Activated CD8-positive, alpha-beta T cell treated with anti-CD3 and anti-CD28 coated beads for 36 hours (primary cell): ENCODE results near the gene MICAL3. TPM values are rescaled to one million over a fixed set of nuclear protein-coding genes. Genes with fewer than 3 reads are reported as not detected.

Experiments used
- ATAC-seq: fragments of 200-7000 bp; cut with Tn5 transposase; one replicate; pipeline ENCODE4 v1.10.0; 2021; ENCODE audit warnings: mild to moderate bottlenecking, moderate library complexity
- CTCF ChIA-PET: fragments of 350-600 bp; sonication (Branson Sonifier 250); formaldehyde crosslinking; loops from one replicate; lab custom pipeline; 2021; ENCODE audit warnings: antibody characterized with exemption; lab: Charles Lee
- POLR2A ChIA-PET: fragments of 350-600 bp; sonication (Branson Sonifier 250); formaldehyde crosslinking; loops from one replicate; lab custom pipeline; 2021; ENCODE audit warnings: antibody characterized with exemption; lab: Charles Lee
- DNase-seq: peaks from one replicate; pipeline ENCODE4 v3.0.0-alpha.2; 2020
- H3K27ac Mint-ChIP-seq: one replicate; pipeline ENCODE4 v1.8.0; 2021; ENCODE audit warnings: mild to moderate bottlenecking, mixed read lengths
- H3K27me3 Mint-ChIP-seq: one replicate; pipeline ENCODE4 v1.8.0; 2021; ENCODE audit warnings: mixed read lengths
- H3K36me3 Mint-ChIP-seq: one replicate; pipeline ENCODE4 v1.8.0; 2021; ENCODE audit warnings: low read depth, mixed read lengths
- H3K4me1 Mint-ChIP-seq: one replicate; pipeline ENCODE4 v1.8.0; 2021; ENCODE audit warnings: low read depth, mixed read lengths
- H3K4me3 Mint-ChIP-seq: one replicate; pipeline ENCODE4 v1.8.0; 2021; ENCODE audit warnings: mild to moderate bottlenecking, moderate library complexity, mixed read lengths
- H3K9me3 Mint-ChIP-seq: one replicate; pipeline ENCODE4 v1.8.0; 2021; ENCODE audit warnings: mixed read lengths
- intact Hi-C: fragments of 100-400 bp; cut with micrococcal nuclease; formaldehyde crosslinking; loops from one replicate; pipeline ENCODE4 v1.10.0; 2022
- total RNA-seq, 2 experiments: library from RNA; stranded (reverse); gene quantifications; one replicate each; pipeline ENCODE4 v1.2.3, GENCODE V29; 2021
- TF ChIP-seq, protein P1 (sequence below): fragments of 200-600 bp; IDR thresholded peaks from one replicate; pipeline ENCODE4 v1.8.0; 2022; ENCODE audit warnings: antibody characterized with exemption, mild to moderate bottlenecking

The MICAL3 gene
- total RNA-seq, 2 experiments from 2014 or later = 31.6 to 32.4 TPM

DNA sequence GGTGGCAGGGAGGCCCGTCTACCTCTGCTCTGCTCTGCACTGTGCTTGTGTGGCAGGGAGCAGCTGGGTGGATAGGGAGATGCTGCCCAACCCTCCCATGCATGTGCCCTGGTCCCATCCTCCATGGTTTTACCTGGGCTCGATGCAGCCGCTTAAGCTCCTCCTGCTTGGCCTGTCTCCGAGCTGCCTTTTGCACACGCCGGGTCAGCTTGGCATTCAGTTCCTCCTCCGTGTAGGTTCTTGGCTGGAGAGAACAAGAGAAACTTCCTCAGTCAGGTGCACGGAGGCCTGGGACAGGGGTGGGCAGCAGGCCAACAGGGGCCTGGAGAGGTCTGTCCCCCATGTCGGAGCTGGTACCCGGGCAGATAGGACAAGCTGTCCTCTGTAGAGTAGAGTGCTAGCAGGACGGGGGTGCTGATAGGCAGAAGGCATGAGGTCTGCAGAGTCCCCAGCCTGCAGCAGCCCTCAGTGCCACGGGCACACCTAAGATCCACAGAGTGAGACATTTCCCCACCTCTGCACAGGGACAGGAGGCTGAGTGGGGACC, 213.7 kb downstream of the MICAL3 start:
- no peak for ATAC-seq
- TF ChIP-seq, protein P1, sequence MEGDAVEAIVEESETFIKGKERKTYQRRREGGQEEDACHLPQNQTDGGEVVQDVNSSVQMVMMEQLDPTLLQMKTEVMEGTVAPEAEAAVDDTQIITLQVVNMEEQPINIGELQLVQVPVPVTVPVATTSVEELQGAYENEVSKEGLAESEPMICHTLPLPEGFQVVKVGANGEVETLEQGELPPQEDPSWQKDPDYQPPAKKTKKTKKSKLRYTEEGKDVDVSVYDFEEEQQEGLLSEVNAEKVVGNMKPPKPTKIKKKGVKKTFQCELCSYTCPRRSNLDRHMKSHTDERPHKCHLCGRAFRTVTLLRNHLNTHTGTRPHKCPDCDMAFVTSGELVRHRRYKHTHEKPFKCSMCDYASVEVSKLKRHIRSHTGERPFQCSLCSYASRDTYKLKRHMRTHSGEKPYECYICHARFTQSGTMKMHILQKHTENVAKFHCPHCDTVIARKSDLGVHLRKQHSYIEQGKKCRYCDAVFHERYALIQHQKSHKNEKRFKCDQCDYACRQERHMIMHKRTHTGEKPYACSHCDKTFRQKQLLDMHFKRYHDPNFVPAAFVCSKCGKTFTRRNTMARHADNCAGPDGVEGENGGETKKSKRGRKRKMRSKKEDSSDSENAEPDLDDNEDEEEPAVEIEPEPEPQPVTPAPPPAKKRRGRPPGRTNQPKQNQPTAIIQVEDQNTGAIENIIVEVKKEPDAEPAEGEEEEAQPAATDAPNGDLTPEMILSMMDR = no peak
- Mint-ChIP-seq H3K4me3 (no peak overlapping the region), H3K36me3 (peaks cover 2% of the 10 kb centered on the region), H3K27me3 (no peaks in the 10 kb centered on the region), H3K27ac (no peak overlapping the region), H3K9me3 (no peaks in the 10 kb centered on the region), H3K4me1 (peaks cover 5% of the 10 kb centered on the region)
- ChIA-PET POLR2A (interaction anchor here (1.3 kb wide), 1 partner anchor 12 kb away, joined by 4 read pairs; no protein-coding TSS in a partner anchor), CTCF (interaction anchor here (0.8 to 1.3 kb wide), 2 partner anchors 19 to 266 kb away, joined by 3 to 5 read pairs; no protein-coding TSS in a partner anchor)
- intact Hi-C loops = no loop called here
- DNase-seq = no peak

DNA sequence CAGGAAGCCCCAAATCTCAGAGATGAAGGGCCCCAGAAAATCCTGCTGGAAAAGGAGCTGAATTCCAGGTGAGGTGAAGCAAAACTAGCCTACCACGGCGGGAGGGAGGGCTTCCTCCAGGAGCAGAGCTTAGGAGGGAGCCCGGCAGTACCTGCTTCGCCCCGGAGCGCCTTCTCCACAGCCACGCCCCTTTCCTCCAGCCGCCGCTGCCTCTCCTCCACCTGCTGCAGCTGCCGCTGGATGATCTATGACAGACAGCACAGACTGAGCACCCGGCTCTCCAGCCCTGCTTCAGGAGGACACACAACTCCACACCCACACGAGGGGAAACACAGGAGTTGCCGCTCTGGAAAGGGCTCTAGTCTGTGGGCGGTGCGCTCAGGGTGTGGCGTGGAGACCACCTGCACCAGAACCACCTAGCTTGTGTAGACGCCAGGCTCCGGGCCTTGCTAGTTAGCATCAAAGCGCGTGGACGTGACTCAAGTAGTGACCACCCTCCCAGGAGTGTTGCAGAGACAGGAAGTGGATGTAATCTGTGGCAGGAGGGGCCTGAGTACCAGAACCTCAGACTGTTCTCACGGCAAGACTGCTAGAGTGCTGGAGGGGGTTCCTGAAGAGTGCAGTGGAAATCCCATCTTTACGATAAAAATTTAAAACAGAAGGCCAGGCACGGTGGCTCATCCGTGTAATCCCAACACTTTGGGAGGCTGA, 215.5 kb downstream of the MICAL3 start:
- Mint-ChIP-seq H3K36me3 (peaks cover 2% of the 10 kb centered on the region), H3K9me3 (no peaks in the 10 kb centered on the region), H3K27ac (no peak overlapping the region), H3K4me3 (no peak overlapping the region), H3K4me1 (no peaks in the 10 kb centered on the region), H3K27me3 (no peaks in the 10 kb centered on the region)
- DNase-seq (no peak), ATAC-seq (no peak)
- CTCF ChIA-PET = no interaction called here
- intact Hi-C loops = no loop called here
- TF ChIP-seq, protein P1 = no peak
- POLR2A ChIA-PET = no interaction called here

DNA sequence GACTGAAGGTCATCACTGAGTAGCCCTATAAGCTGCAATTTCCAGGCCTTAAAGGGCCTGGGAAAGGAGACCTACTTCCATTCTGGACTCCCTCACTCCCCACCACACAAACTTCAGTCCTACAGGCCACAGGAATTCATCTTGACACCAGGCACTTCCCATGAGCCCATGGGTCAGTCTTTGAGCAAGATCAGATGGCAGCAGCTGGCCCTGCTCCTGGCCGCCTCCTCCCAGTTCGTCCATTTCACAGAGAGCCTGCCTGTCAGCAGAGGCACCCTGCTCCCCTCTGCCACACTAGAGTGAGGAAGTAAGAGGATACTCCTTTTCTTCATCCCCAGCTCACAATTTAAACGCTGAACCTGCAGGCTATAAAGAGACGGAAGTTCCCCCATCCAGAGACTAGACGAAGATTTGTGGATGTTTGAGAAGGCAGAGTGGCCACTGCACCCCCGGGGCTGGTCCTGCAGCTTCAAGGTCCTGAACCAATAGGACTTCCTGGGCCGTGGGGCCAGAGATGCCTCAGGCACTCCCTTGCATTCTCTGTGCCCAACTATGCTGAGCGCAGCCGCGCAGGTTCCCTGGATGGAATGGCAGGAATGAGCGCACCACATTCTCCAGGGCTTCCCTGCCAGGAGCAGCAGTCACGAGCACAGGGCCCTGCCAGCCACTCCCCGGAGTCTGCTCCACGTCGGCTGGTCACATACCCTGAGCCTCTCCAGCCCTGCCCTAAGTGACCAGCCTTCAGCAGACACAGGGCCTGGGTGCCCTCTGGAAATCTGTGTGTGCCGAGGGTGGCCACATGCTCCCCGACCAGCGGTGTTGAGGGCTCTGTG, 216.6 kb downstream of the MICAL3 start:
- H3K36me3 Mint-ChIP-seq = peaks cover 2% of the 10 kb centered on the region
- no peaks in the 10 kb centered on the region for H3K4me1 Mint-ChIP-seq
- TF ChIP-seq, protein P1 = no peak
- intact Hi-C loops = no loop called here
- no peak for ATAC-seq
- ChIA-PET CTCF (no interaction called here), POLR2A (no interaction called here)
- no peaks in the 10 kb centered on the region for H3K9me3 Mint-ChIP-seq
- H3K27ac Mint-ChIP-seq = no peak overlapping the region
- H3K27me3 Mint-ChIP-seq = no peaks in the 10 kb centered on the region
- no peak overlapping the region for H3K4me3 Mint-ChIP-seq
- no peak for DNase-seq

- ATAC-seq = no peak
- no peak for DNase-seq
- intact Hi-C loops = no loop called here
- ChIA-PET CTCF (no interaction called here), POLR2A (no interaction called here)
- Mint-ChIP-seq H3K9me3 (no peaks in the 10 kb centered on the region), H3K27me3 (no peaks in the 10 kb centered on the region), H3K36me3 (peaks cover 2% of the 10 kb centered on the region), H3K4me1 (no peaks in the 10 kb centered on the region), H3K4me3 (no peak overlapping the region), H3K27ac (no peak overlapping the region)
- TF ChIP-seq, protein P1 = no peak
Observed at GRCh38 chr22:17807086-17807485, 217.3 kb downstream of the MICAL3 start.
